Erythroblast (primary cell): ENCODE measurements around the gene TOMM7.

Experiments
- GATA1 ChIP-seq: IDR thresholded peaks from 2 replicates; pipeline ENCODE4 v1.6.1; 2011; ENCODE audit warnings: low read depth, mild to moderate bottlenecking, control low read depth, low read length, moderate library complexity
- POLR2A ChIP-seq: IDR thresholded peaks from 2 replicates; pipeline ENCODE4 v1.6.1; 2011; ENCODE audit warnings: mild to moderate bottlenecking, low read length

GRCh38 chr7:22837308-22837707 lies 14.7 kb upstream of the TOMM7 start:
- TF ChIP-seq POLR2A: no peak
- TF ChIP-seq GATA1: no peak
